Activated CD4-positive, alpha-beta T cell treated with anti-CD3 and anti-CD28 coated beads, Interleukin-2, amount 10 ng/mL, durations not matched to agents 24 days and 14 days (primary cell): ENCODE data around the gene RAB26. TPM values are rescaled to one million over a fixed set of nuclear protein-coding genes. Genes with fewer than 3 reads are reported as not detected.

ENCODE experiments used
- DNase-seq: peaks from one replicate; pipeline ENCODE4 v3.0.0; 2022
- H3K27ac Mint-ChIP-seq: one replicate; pipeline ENCODE4 v1.8.0; 2022; ENCODE audit warnings: mild to moderate bottlenecking, mixed read lengths
- H3K27me3 Mint-ChIP-seq: one replicate; pipeline ENCODE4 v1.8.0; 2022; ENCODE audit warnings: mixed read lengths
- H3K36me3 Mint-ChIP-seq: one replicate; pipeline ENCODE4 v1.8.0; 2022; ENCODE audit warnings: low read depth, mild to moderate bottlenecking, mixed read lengths
- H3K4me1 Mint-ChIP-seq: one replicate; pipeline ENCODE4 v1.8.0; 2021; ENCODE audit warnings: mixed read lengths
- H3K4me3 Mint-ChIP-seq: one replicate; pipeline ENCODE4 v1.8.0; 2022; ENCODE audit warnings: mild to moderate bottlenecking, moderate library complexity, mixed read lengths
- H3K9me3 Mint-ChIP-seq: one replicate; pipeline ENCODE4 v1.8.0; 2021; ENCODE audit warnings: mixed read lengths
- intact Hi-C: fragments of 100-400 bp; cut with micrococcal nuclease; formaldehyde crosslinking; loops from one replicate; pipeline ENCODE4 v1.15.1; 2023
- total RNA-seq: library from RNA; stranded (reverse); gene quantifications from 2 replicates; pipeline ENCODE4 v1.2.3, GENCODE V29; 2022

The RAB26 gene
- total RNA-seq, 1 donor from 2014 or later = 1.0 TPM

DNA sequence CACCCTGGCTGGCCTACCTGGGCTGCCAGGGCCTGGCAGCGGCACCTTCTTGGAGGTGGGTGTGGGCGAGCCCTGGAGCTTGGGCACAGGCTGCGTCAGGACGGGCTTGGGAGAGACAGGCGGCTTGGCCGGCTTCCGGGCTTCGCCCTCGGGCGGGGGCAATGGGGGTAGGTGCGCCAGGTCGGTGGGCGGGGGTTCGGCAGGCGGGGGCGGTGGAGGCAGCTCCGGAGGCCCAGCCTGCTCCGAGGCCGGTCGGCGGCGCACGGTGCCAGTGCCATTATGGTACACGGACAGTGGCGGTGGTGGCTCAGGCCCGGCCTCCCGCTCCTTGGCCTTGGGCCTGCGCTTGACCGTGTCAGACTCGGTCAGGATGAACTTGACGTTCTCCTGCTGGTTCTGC lies 31.2 kb downstream of the RAB26 start:
- H3K9me3 Mint-ChIP-seq = no peaks in the 10 kb centered on the region
- H3K4me3 Mint-ChIP-seq = no peak overlapping the region
- H3K4me1 Mint-ChIP-seq = no peaks in the 10 kb centered on the region
- no peaks in the 10 kb centered on the region for H3K27me3 Mint-ChIP-seq
- no peak for DNase-seq
- H3K36me3 Mint-ChIP-seq = peaks cover 4% of the 10 kb centered on the region
- intact Hi-C loops = no loop called here
- no peak overlapping the region for H3K27ac Mint-ChIP-seq

- H3K36me3 Mint-ChIP-seq = peaks cover 2% of the 10 kb centered on the region
- DNase-seq = no peak
- H3K27ac Mint-ChIP-seq = no peak overlapping the region
- H3K4me3 Mint-ChIP-seq = no peak overlapping the region
- no peaks in the 10 kb centered on the region for H3K4me1 Mint-ChIP-seq
- H3K27me3 Mint-ChIP-seq = no peaks in the 10 kb centered on the region
- H3K9me3 Mint-ChIP-seq = no peaks in the 10 kb centered on the region
- intact Hi-C loops = no loop called here
These were observed 32.0 kb downstream of the RAB26 start for GRCh38 chr16:2180461-2180860.

- no peak for DNase-seq
- Mint-ChIP-seq H3K4me1 (no peaks in the 10 kb centered on the region), H3K36me3 (peaks cover under 1% of the 10 kb centered on the region), H3K4me3 (no peak overlapping the region), H3K27ac (no peak overlapping the region), H3K9me3 (no peaks in the 10 kb centered on the region), H3K27me3 (no peaks in the 10 kb centered on the region)
- intact Hi-C loops = no loop called here
These were observed 32.8 kb downstream of the RAB26 start for GRCh38 chr16:2180962-2181923.

GRCh38 chr16:2181952-2182351 lies 33.5 kb downstream of the RAB26 start:
- no peak overlapping the region for H3K27ac Mint-ChIP-seq
- no peaks in the 10 kb centered on the region for H3K27me3 Mint-ChIP-seq
- intact Hi-C loops = no loop called here
- no peak overlapping the region for H3K4me3 Mint-ChIP-seq
- H3K4me1 Mint-ChIP-seq = no peaks in the 10 kb centered on the region
- no peaks in the 10 kb centered on the region for H3K36me3 Mint-ChIP-seq
- H3K9me3 Mint-ChIP-seq = no peaks in the 10 kb centered on the region
- no peak for DNase-seq

DNA sequence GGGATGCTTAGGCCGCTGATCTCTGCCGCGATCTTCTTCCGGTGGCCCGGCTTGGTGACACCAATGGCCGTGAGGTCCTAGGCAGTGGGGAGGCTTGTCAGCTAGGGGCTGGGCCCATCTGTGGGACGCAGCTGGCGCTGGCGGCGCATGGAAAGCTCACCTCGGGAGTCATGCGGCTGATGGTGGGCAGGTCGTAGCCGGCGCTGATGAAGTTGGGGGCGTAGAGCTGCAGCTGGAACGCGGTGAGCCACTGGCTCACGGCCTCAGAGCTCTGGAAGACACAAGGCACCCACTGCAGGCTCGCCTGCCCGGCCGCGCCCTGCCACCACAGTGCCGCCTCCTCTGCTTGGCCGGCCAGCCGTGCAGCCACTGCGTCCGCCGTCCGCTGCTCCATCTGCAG lies 35.2 kb downstream of the RAB26 start:
- DNase-seq = no peak
- no peaks in the 10 kb centered on the region for H3K36me3 Mint-ChIP-seq
- no peak overlapping the region for H3K27ac Mint-ChIP-seq
- H3K27me3 Mint-ChIP-seq = no peaks in the 10 kb centered on the region
- intact Hi-C loops = no loop called here
- H3K4me3 Mint-ChIP-seq = no peak overlapping the region
- H3K4me1 Mint-ChIP-seq = no peaks in the 10 kb centered on the region
- H3K9me3 Mint-ChIP-seq = no peaks in the 10 kb centered on the region

- Mint-ChIP-seq H3K27me3 (no peaks in the 10 kb centered on the region), H3K4me1 (no peaks in the 10 kb centered on the region), H3K4me3 (no peak overlapping the region), H3K27ac (no peak overlapping the region), H3K36me3 (no peaks in the 10 kb centered on the region), H3K9me3 (no peaks in the 10 kb centered on the region)
- no peak for DNase-seq
- intact Hi-C loops = no loop called here
These were observed 35.9 kb downstream of the RAB26 start for GRCh38 chr16:2184346-2184745.

DNA sequence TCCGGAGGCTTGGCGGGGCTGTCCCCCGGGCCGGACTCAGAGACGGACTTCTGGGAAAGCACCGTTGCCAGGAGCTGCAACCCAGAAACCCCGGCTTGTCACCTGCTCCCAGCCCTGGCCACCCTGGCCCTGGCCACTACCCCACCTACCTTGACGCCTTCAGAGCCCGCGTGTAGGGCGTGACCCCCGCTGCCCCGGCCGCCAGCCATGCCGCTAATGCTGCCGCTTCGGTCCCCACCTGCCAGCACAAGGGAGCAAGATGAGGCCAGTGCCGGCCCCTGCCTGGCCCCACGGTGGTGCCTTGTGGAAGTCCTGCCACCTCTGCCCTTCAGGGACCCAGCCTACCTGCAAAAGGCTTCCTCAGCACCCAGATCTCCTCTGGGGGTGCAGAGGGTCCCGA lies 36.5 kb downstream of the RAB26 start:
- intact Hi-C loops = no loop called here
- no peak for DNase-seq
- Mint-ChIP-seq H3K4me3 (no peak overlapping the region), H3K27me3 (no peaks in the 10 kb centered on the region), H3K27ac (no peak overlapping the region), H3K36me3 (no peaks in the 10 kb centered on the region), H3K9me3 (no peaks in the 10 kb centered on the region), H3K4me1 (no peaks in the 10 kb centered on the region)

DNA sequence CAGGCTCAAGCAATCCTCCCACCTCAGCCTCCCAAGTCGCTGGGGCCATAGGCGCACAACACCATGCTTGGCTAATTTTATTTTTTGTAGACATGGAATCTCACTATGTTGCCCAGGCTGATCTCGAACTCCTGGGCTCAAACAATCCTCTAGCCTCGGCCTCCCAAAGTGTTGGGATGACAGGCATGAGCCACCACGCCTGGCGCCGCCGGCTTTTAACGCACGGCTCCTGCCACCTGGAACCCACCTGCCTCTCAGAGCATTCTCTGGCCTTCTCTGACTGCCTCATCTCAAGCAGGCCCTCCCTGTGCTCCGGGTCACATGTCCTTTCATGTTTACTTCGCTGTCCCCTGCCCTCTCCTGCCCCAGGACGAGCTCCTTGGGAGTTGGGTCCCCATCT lies 37.6 kb downstream of the RAB26 start:
- Mint-ChIP-seq H3K27me3 (no peaks in the 10 kb centered on the region), H3K9me3 (no peaks in the 10 kb centered on the region), H3K4me1 (no peaks in the 10 kb centered on the region), H3K27ac (no peak overlapping the region), H3K4me3 (no peak overlapping the region), H3K36me3 (no peaks in the 10 kb centered on the region)
- DNase-seq = no peak
- intact Hi-C loops = no loop called here

GRCh38 chr16:2186505-2186904 lies 38.1 kb downstream of the RAB26 start:
- Mint-ChIP-seq H3K9me3 (no peaks in the 10 kb centered on the region), H3K4me3 (no peak overlapping the region), H3K27me3 (no peaks in the 10 kb centered on the region), H3K36me3 (no peaks in the 10 kb centered on the region), H3K27ac (no peak overlapping the region), H3K4me1 (no peaks in the 10 kb centered on the region)
- DNase-seq = no peak
- intact Hi-C loops = no loop called here

- H3K9me3 Mint-ChIP-seq = no peaks in the 10 kb centered on the region
- no peak overlapping the region for H3K4me3 Mint-ChIP-seq
- DNase-seq = no peak
- H3K27ac Mint-ChIP-seq = no peak overlapping the region
- H3K4me1 Mint-ChIP-seq = no peaks in the 10 kb centered on the region
- no peaks in the 10 kb centered on the region for H3K36me3 Mint-ChIP-seq
- no peaks in the 10 kb centered on the region for H3K27me3 Mint-ChIP-seq
- intact Hi-C loops = no loop called here
These were observed 38.8 kb downstream of the RAB26 start for GRCh38 chr16:2187212-2187611.

- Mint-ChIP-seq H3K9me3 (no peaks in the 10 kb centered on the region), H3K4me3 (no peak overlapping the region), H3K4me1 (no peaks in the 10 kb centered on the region), H3K27me3 (no peaks in the 10 kb centered on the region), H3K36me3 (no peaks in the 10 kb centered on the region), H3K27ac (no peak overlapping the region)
- intact Hi-C loops = no loop called here
- no peak for DNase-seq
These were observed 40.0 kb downstream of the RAB26 start for GRCh38 chr16:2188395-2188794.

GRCh38 chr16:2189252-2189893 lies 40.9 kb downstream of the RAB26 start:
- peaks cover 5% of the 10 kb centered on the region for H3K27me3 Mint-ChIP-seq
- no peak overlapping the region for H3K27ac Mint-ChIP-seq
- H3K36me3 Mint-ChIP-seq = no peaks in the 10 kb centered on the region
- intact Hi-C loops = no loop called here
- no peak for DNase-seq
- no peaks in the 10 kb centered on the region for H3K9me3 Mint-ChIP-seq
- no peaks in the 10 kb centered on the region for H3K4me1 Mint-ChIP-seq
- H3K4me3 Mint-ChIP-seq = no peak overlapping the region

- no peak overlapping the region for H3K27ac Mint-ChIP-seq
- peaks cover 12% of the 10 kb centered on the region for H3K27me3 Mint-ChIP-seq
- no peaks in the 10 kb centered on the region for H3K9me3 Mint-ChIP-seq
- no peak overlapping the region for H3K4me3 Mint-ChIP-seq
- no peaks in the 10 kb centered on the region for H3K36me3 Mint-ChIP-seq
- DNase-seq = no peak
- intact Hi-C loops = loop anchor here (10.0 kb wide), 1 partner anchor 235 kb away; the partner anchor contains the start of gene CCNF
- H3K4me1 Mint-ChIP-seq = peaks cover 2% of the 10 kb centered on the region
These were observed 41.7 kb downstream of the RAB26 start for GRCh38 chr16:2190002-2190658.
